ENCODE data around the gene MBNL2. TPM values are rescaled to one million over a fixed set of nuclear protein-coding genes. Genes with fewer than 3 reads are reported as not detected.

MBNL2 gene
- total and polyA plus RNA-seq, 2 of the 4 experiments (the other 2 are of a cell fraction) = 26.9 to 103 TPM

GRCh38 chr13:97384371-97384770, 162.2 kb downstream of the MBNL2 start:
- intact Hi-C loops (cut with micrococcal nuclease) (no loop called here), dilution Hi-C loops (cut with HindIII; ENCODE audit: low sequenced_read_pairs, unreplicated experiment) (no loop called here), in situ Hi-C loops (cut with MboI; ENCODE audit: low sequenced_read_pairs) (no loop called here)
- Histone ChIP-seq H2AK5ac (ENCODE audit: low read depth, low read length) (no peak overlapping the region), H3K14ac (replicated peaks; ENCODE audit: low read depth, low read length) (no peak overlapping the region; the same call in 1 of the 2 replicates), H3K4me3 (ENCODE audit: insufficient read depth, low read depth, low read length) (no peak overlapping the region), H2BK120ac (ENCODE audit: low read depth, low read length) (no peak overlapping the region), H4K8ac (ENCODE audit: low read depth in 2 of 2, low read length in 2 of 2) (0 out of 4 replicates have a peak overlapping the region, but pooled peaks of 1 of the 2 experiments have one; percentile 5), H2BK5ac (ENCODE audit: low read depth, low read length, poor library complexity, severe bottlenecking) (no peak overlapping the region), H4K91ac (ENCODE audit: insufficient read depth, low read depth, low read length) (no peak overlapping the region), H2BK20ac (ENCODE audit: low read depth, low read length) (no peak overlapping the region), H3K9ac (ENCODE audit: low read depth, low read length) (no peak overlapping the region), H3K79me1 (ENCODE audit: low read depth in 1 of 2, low read length in 2 of 2) (peaks cover 29 to 51% of the 10 kb centered on the region in 2 experiments), H2AFZ (replicated peaks; ENCODE audit: low read length, poor library complexity) (no peak overlapping the region), H2BK15ac (ENCODE audit: low read depth, low read length) (no peak overlapping the region), H4K20me1 (ENCODE audit: insufficient read depth, low read length) (no peaks in the 10 kb centered on the region), H3K27me3 (ENCODE audit: control insufficient read depth, insufficient read depth, low read length) (no peaks in the 10 kb centered on the region), H3K56ac (ENCODE audit: extremely low read depth, insufficient read depth, low read length) (no peak overlapping the region), H3K23ac (ENCODE audit: low read depth, low read length) (no peak overlapping the region), H3K18ac (ENCODE audit: low read depth, low read length) (no peak overlapping the region), H3K27ac (ENCODE audit: insufficient read depth, low read length) (no peak overlapping the region), H3K4me2 (ENCODE audit: low read depth, low read length) (no peak overlapping the region), H3K4ac (ENCODE audit: low read depth, low read length) (no peak overlapping the region), H2AK9ac (replicated peaks; ENCODE audit: low read depth, low read length, poor library complexity) (no peak overlapping the region), H3K36me3 (ENCODE audit: control insufficient read depth, insufficient read depth, low read length) (peaks cover 27% of the 10 kb centered on the region), H3K9me3 (ENCODE audit: control insufficient read depth, insufficient read depth, low read length) (no peaks in the 10 kb centered on the region), H4K5ac (ENCODE audit: low read depth, low read length) (no peak overlapping the region), H3K4me1 (ENCODE audit: control insufficient read depth, insufficient read depth, low read length) (peaks cover 3% of the 10 kb centered on the region; the same call in 1 of the 2 replicates), H3K9me1 (ENCODE audit: insufficient read depth, low read length) (peaks cover 10% of the 10 kb centered on the region)
- no CpG with 5 or more reads among the region's 2 CpGs for WGBS, 2 experiments (ENCODE audit: extremely low coverage in 2 of 2, insufficient read length in 1 of 2)
- no peak for DNase-seq
- ChIA-PET CTCF (no interaction called here), POLR2A (ENCODE audit: unreplicated experiment) (no interaction called here)
- no peak for ATAC-seq (ENCODE audit: low read depth)
- TF ChIP-seq, protein P1, sequence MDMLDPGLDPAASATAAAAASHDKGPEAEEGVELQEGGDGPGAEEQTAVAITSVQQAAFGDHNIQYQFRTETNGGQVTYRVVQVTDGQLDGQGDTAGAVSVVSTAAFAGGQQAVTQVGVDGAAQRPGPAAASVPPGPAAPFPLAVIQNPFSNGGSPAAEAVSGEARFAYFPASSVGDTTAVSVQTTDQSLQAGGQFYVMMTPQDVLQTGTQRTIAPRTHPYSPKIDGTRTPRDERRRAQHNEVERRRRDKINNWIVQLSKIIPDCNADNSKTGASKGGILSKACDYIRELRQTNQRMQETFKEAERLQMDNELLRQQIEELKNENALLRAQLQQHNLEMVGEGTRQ (IDR thresholded peaks at IDR 0.05; ENCODE audit: low read depth, low read length) = no peak
- TF ChIP-seq CHD1 (IDR thresholded peaks at IDR 0.05; ENCODE audit: low read depth, low read length) = no peak
- no peak for TF ChIP-seq SMC3 (IDR thresholded peaks at IDR 0.05; ENCODE audit: low read depth, low read length)
- no peak for TF ChIP-seq RFX5 (IDR thresholded peaks at IDR 0.05; ENCODE audit: low read depth, low read length)
- TF ChIP-seq NFE2L2 (IDR thresholded peaks at IDR 0.05; ENCODE audit: low read depth, low read length) = no peak
- TF ChIP-seq MAFK (IDR thresholded peaks at IDR 0.05; ENCODE audit: low read depth, low read length) = no peak
- no peak for TF ChIP-seq RCOR1 (IDR thresholded peaks at IDR 0.05; ENCODE audit: insufficient replicate concordance, low read length)
- no peak for TF ChIP-seq BHLHE40 (IDR thresholded peaks at IDR 0.05; ENCODE audit: low read depth, low read length)
- no peak for TF ChIP-seq POLR2A (IDR thresholded peaks at IDR 0.05; ENCODE audit: low read depth, low read length)
- TF ChIP-seq, protein P2, sequence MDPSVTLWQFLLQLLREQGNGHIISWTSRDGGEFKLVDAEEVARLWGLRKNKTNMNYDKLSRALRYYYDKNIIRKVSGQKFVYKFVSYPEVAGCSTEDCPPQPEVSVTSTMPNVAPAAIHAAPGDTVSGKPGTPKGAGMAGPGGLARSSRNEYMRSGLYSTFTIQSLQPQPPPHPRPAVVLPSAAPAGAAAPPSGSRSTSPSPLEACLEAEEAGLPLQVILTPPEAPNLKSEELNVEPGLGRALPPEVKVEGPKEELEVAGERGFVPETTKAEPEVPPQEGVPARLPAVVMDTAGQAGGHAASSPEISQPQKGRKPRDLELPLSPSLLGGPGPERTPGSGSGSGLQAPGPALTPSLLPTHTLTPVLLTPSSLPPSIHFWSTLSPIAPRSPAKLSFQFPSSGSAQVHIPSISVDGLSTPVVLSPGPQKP (IDR thresholded peaks at IDR 0.05; ENCODE audit: borderline replicate concordance, low read depth, low read length) = no peak
- no peak for TF ChIP-seq MAZ (IDR thresholded peaks at IDR 0.05; ENCODE audit: borderline replicate concordance, low read depth, low read length)
- TF ChIP-seq, protein P3, sequence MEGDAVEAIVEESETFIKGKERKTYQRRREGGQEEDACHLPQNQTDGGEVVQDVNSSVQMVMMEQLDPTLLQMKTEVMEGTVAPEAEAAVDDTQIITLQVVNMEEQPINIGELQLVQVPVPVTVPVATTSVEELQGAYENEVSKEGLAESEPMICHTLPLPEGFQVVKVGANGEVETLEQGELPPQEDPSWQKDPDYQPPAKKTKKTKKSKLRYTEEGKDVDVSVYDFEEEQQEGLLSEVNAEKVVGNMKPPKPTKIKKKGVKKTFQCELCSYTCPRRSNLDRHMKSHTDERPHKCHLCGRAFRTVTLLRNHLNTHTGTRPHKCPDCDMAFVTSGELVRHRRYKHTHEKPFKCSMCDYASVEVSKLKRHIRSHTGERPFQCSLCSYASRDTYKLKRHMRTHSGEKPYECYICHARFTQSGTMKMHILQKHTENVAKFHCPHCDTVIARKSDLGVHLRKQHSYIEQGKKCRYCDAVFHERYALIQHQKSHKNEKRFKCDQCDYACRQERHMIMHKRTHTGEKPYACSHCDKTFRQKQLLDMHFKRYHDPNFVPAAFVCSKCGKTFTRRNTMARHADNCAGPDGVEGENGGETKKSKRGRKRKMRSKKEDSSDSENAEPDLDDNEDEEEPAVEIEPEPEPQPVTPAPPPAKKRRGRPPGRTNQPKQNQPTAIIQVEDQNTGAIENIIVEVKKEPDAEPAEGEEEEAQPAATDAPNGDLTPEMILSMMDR (conservative IDR thresholded peaks at IDR 0.05; ENCODE audit: low read depth, low read length) = no peak
- TF ChIP-seq FOS (IDR thresholded peaks at IDR 0.05; ENCODE audit: low read depth, low read length) = no peak
- TF ChIP-seq CEBPB (IDR thresholded peaks at IDR 0.05; ENCODE audit: low read depth, low read length) = no peak
- TF ChIP-seq MXI1 (IDR thresholded peaks at IDR 0.05; ENCODE audit: borderline replicate concordance, low read depth, low read length) = no peak
- TF ChIP-seq RAD21 (IDR thresholded peaks at IDR 0.05; ENCODE audit: low read length) = no peak
- no TSS peak for BruUV-seq (replicated peaks)

All from IMR-90 (cell line).